Panc1 (cell line): ENCODE data around the gene BCLAF1. TPM values are rescaled to one million over a fixed set of nuclear protein-coding genes. Genes with fewer than 3 reads are reported as not detected.

Experiments
- ATAC-seq: fragments of 200-7000 bp; cut with Tn5 transposase; 2 replicates; pipeline ENCODE4 v1.9.1; 2020; ENCODE audit warnings: mild to moderate bottlenecking, moderate library complexity
- BruUV-seq: library from RNA; stranded (reverse); fragments of 400-500 nt; replicated peaks from 2 replicates; lab custom pipeline; 2021; lab: Mats Ljungman, UMichigan
- CTCF ChIA-PET: fragments of 300-600 bp; sonication (Branson Sonifier 250); formaldehyde crosslinking; loops from one replicate; lab custom pipeline; 2022; ENCODE audit warnings: antibody characterized with exemption; lab: Charles Lee
- POLR2A ChIA-PET: fragments of 300-600 bp; sonication (Branson Sonifier 250); formaldehyde crosslinking; loops from one replicate; lab custom pipeline; 2022; ENCODE audit warnings: antibody characterized with exemption; lab: Charles Lee
- DNase-seq: peaks from one replicate; pipeline ENCODE4 v3.0.0-alpha.2; 2010; ENCODE audit warnings: low read depth, low spot score
- H3K27ac ChIP-seq: 2 replicates; pipeline ENCODE4 v1.5.1; 2011; ENCODE audit warnings: mild to moderate bottlenecking, low read length, inconsistent platforms
- H3K27me3 ChIP-seq: fragments of 200-500 bp; sonication (Bioruptor generic); 2 replicates; pipeline ENCODE4 v1.6.0; 2014; ENCODE audit warnings: low read length, inconsistent platforms; ENCODE audit not compliant: control insufficient read depth, insufficient read depth
- H3K36me3 ChIP-seq: fragments of 200-500 bp; sonication (Bioruptor generic); 2 replicates; pipeline ENCODE4 v1.5.1; 2014; ENCODE audit warnings: inconsistent platforms, mild to moderate bottlenecking, low read length, moderate library complexity; ENCODE audit not compliant: control insufficient read depth, insufficient read depth
- H3K4me1 ChIP-seq: 2 replicates; pipeline ENCODE4 v1.5.1; 2011; ENCODE audit warnings: inconsistent platforms, mild to moderate bottlenecking, low read length, moderate library complexity; ENCODE audit not compliant: control insufficient read depth, insufficient read depth
- H3K4me3 ChIP-seq, 2 experiments: 2 replicates each; pipeline ENCODE4 v1.5.1; 2011 to 2012; ENCODE audit warnings: low read depth in 2 of 2, low read length in 2 of 2, mild to moderate bottlenecking in 2 of 2, inconsistent platforms in 1 of 2, moderate library complexity in 1 of 2
- H3K9me3 ChIP-seq: fragments of 200-500 bp; sonication (Bioruptor generic); 2 replicates; pipeline ENCODE4 v1.5.1; 2014; ENCODE audit warnings: low read depth, mild to moderate bottlenecking, inconsistent platforms, low read length, moderate library complexity; ENCODE audit not compliant: control insufficient read depth, insufficient read depth
- CTCF ChIP-seq: fragments of 450-650 bp; IDR thresholded peaks from 2 replicates; pipeline ENCODE4 v1.5.1; 2017; ENCODE audit warnings: mild to moderate bottlenecking
- POLR2AphosphoS5 ChIP-seq: IDR thresholded peaks from 2 replicates; pipeline ENCODE4 v1.6.1; 2012; ENCODE audit warnings: mild to moderate bottlenecking, low read depth, low read length, moderate library complexity
- REST ChIP-seq, 2 experiments: IDR thresholded peaks; 2 replicates each; pipeline ENCODE4 v1.6.1; 2011 to 2012; ENCODE audit warnings: low read depth in 2 of 2, control low read depth in 1 of 2, low read length in 1 of 2, mild to moderate bottlenecking in 1 of 2, moderate library complexity in 1 of 2; ENCODE audit not compliant: insufficient read depth in 1 of 2
- SIN3A ChIP-seq: IDR thresholded peaks from 2 replicates; pipeline ENCODE4 v1.6.1; 2012; ENCODE audit warnings: low read depth, mild to moderate bottlenecking, low read length, moderate library complexity, borderline replicate concordance; ENCODE audit not compliant: insufficient read depth
- TCF7L2 ChIP-seq: IDR thresholded peaks from 2 replicates; pipeline ENCODE4 v1.6.1; 2011; ENCODE audit warnings: mild to moderate bottlenecking, low read depth, low read length, inconsistent platforms
- in situ Hi-C: cut with HindIII; loops from 2 replicates; pipeline ENCODE4 v1.10.0; 2016; ENCODE audit warnings: low sequenced_read_pairs, low pct_unique_long_range_greater_than_20kb
- intact Hi-C: fragments of 100-400 bp; cut with micrococcal nuclease; formaldehyde crosslinking; loops from one replicate; pipeline ENCODE4 v1.10.0; 2022; ENCODE audit not compliant: unreplicated experiment
- total RNA-seq: library from RNA; stranded (reverse); gene quantifications from one replicate; pipeline ENCODE4 v1.2.1, GENCODE V29; 2021; ENCODE audit not compliant: unreplicated experiment

BCLAF1 gene
- total RNA-seq, 1 experiment from 2014 or later: 151 TPM

- Histone ChIP-seq H3K36me3 (peaks cover 31% of the 10 kb centered on the region), H3K9me3 (no peaks in the 10 kb centered on the region), H3K27me3 (no peaks in the 10 kb centered on the region), H3K27ac (no peak overlapping the region), H3K4me3 (no peak overlapping the region), H3K4me1 (peaks cover 48% of the 10 kb centered on the region)
- intact Hi-C loops: no loop called here
- BruUV-seq: no TSS peak
- DNase-seq (no peak), ATAC-seq (no peak)
- TF ChIP-seq SIN3A (no peak), REST (IDR thresholded peaks at IDR 0.05; ENCODE audit: insufficient read depth in 1 of 2, low read depth in 2 of 2, low read length in 1 of 2) (no peak), TCF7L2 (no peak), POLR2AphosphoS5 (no peak), CTCF (no peak)
- CTCF ChIA-PET: no interaction called here
- in situ Hi-C loops: no loop called here
- POLR2A ChIA-PET: no interaction called here
Observed at GRCh38 chr6:136282906-136283305, 6.7 kb downstream of the BCLAF1 start.

GRCh38 chr6:136280032-136280609 lies 9.5 kb downstream of the BCLAF1 start:
- intact Hi-C loops: no loop called here
- TF ChIP-seq TCF7L2 (no peak), CTCF (no peak), SIN3A (no peak), REST (IDR thresholded peaks at IDR 0.05; ENCODE audit: insufficient read depth in 1 of 2, low read depth in 2 of 2, low read length in 1 of 2) (no peak), POLR2AphosphoS5 (no peak)
- H3K4me1 ChIP-seq: peaks cover 41% of the 10 kb centered on the region
- H3K4me3 ChIP-seq: no peak overlapping the region
- H3K27me3 ChIP-seq: no peaks in the 10 kb centered on the region
- H3K9me3 ChIP-seq: no peaks in the 10 kb centered on the region
- DNase-seq: no peak
- CTCF ChIA-PET: no interaction called here
- no TSS peak for BruUV-seq
- in situ Hi-C loops: no loop called here
- no peak overlapping the region for H3K27ac ChIP-seq
- H3K36me3 ChIP-seq: peaks cover 48% of the 10 kb centered on the region
- ATAC-seq: no peak
- POLR2A ChIA-PET: interaction anchor here (0.6 kb wide), 1 partner anchor 1786 kb away, joined by 7 read pairs; no protein-coding TSS in a partner anchor
